IMR-90 (cell line): ENCODE measurements around the gene CNNM3. TPM values are rescaled to one million over a fixed set of nuclear protein-coding genes. Genes with fewer than 3 reads are reported as not detected.
A peak's percentile ranks its signal among the peaks of the same experiment; 100 is the strongest.

ENCODE experiments used
- ATAC-seq: fragments of 200-7000 bp; cut with Tn5 transposase; 2 replicates; pipeline ENCODE4 v1.9.1; 2020; ENCODE audit warnings: low read depth, mild to moderate bottlenecking, moderate library complexity
- BruUV-seq: library from RNA; stranded (reverse); fragments of 400-500 nt; replicated peaks from 2 replicates; lab custom pipeline; 2021; lab: Mats Ljungman, UMichigan
- CTCF ChIA-PET: fragments of 300-600 bp; formaldehyde crosslinking; extraction: SDS; loops from one replicate; lab custom pipeline; 2021; ENCODE audit warnings: antibody characterized with exemption; lab: Yijun Ruan, JAX
- POLR2A ChIA-PET: fragments of 300-600 bp; sonication (Branson Sonifier 250); formaldehyde crosslinking; loops from one replicate; lab custom pipeline; 2022; ENCODE audit warnings: antibody characterized with exemption; ENCODE audit not compliant: unreplicated experiment; lab: Charles Lee
- DNase-seq: peaks from one replicate; pipeline ENCODE4 v3.0.0; 2013
- H2AFZ ChIP-seq: replicated peaks from 2 replicates; pipeline ENCODE3; 2013; ENCODE audit warnings: low read length, mild to moderate bottlenecking; ENCODE audit not compliant: poor library complexity
- H2AK5ac ChIP-seq: 2 replicates; pipeline ENCODE4 v1.6.1; 2013; ENCODE audit warnings: low read depth, low read length, inconsistent platforms
- H2AK9ac ChIP-seq: replicated peaks from 2 replicates; pipeline ENCODE3; 2013; ENCODE audit warnings: mild to moderate bottlenecking, low read depth, low read length, moderate library complexity; ENCODE audit not compliant: poor library complexity
- H2BK120ac ChIP-seq: 2 replicates; pipeline ENCODE4 v1.6.1; 2013; ENCODE audit warnings: low read depth, low read length, inconsistent platforms
- H2BK15ac ChIP-seq: 3 replicates; pipeline ENCODE4 v1.6.1; 2013; ENCODE audit warnings: low read depth, low read length, inconsistent platforms
- H2BK20ac ChIP-seq: 2 replicates; pipeline ENCODE4 v1.6.1; 2013; ENCODE audit warnings: low read depth, mild to moderate bottlenecking, inconsistent platforms, low read length, moderate library complexity
- H2BK5ac ChIP-seq: 2 replicates; pipeline ENCODE4 v1.6.1; 2013; ENCODE audit warnings: mild to moderate bottlenecking, low read depth, low read length, inconsistent platforms; ENCODE audit not compliant: poor library complexity, severe bottlenecking
- H3K14ac ChIP-seq: replicated peaks from 2 replicates; pipeline ENCODE4 v1.6.1; 2013; ENCODE audit warnings: low read depth, low read length, inconsistent platforms
- H3K18ac ChIP-seq: 2 replicates; pipeline ENCODE4 v1.6.1; 2013; ENCODE audit warnings: low read depth, low read length, control low read depth
- H3K23ac ChIP-seq: 2 replicates; pipeline ENCODE4 v1.6.1; 2013; ENCODE audit warnings: low read depth, low read length, inconsistent platforms
- H3K27ac ChIP-seq: 2 replicates; pipeline ENCODE4 v1.5.1; 2013; ENCODE audit warnings: mild to moderate bottlenecking, control low read depth, low read length; ENCODE audit not compliant: insufficient read depth
- H3K27me3 ChIP-seq: 2 replicates; pipeline ENCODE4 v1.6.1; 2013; ENCODE audit warnings: low read length; ENCODE audit not compliant: control insufficient read depth, insufficient read depth
- H3K36me3 ChIP-seq: 2 replicates; pipeline ENCODE4 v1.6.1; 2013; ENCODE audit warnings: low read length, mixed read lengths; ENCODE audit not compliant: control insufficient read depth, insufficient read depth
- H3K4ac ChIP-seq: 2 replicates; pipeline ENCODE4 v1.6.1; 2013; ENCODE audit warnings: low read depth, low read length, inconsistent platforms
- H3K4me1 ChIP-seq: 2 replicates; pipeline ENCODE4 v1.6.1; 2013; ENCODE audit warnings: low read length, mixed read lengths; ENCODE audit not compliant: control insufficient read depth, insufficient read depth
- H3K4me2 ChIP-seq: 2 replicates; pipeline ENCODE4 v1.6.1; 2013; ENCODE audit warnings: low read depth, mild to moderate bottlenecking, control low read depth, low read length, moderate library complexity
- H3K4me3 ChIP-seq: 2 replicates; pipeline ENCODE4 v1.5.1; 2013; ENCODE audit warnings: low read depth, mild to moderate bottlenecking, control low read depth, low read length, moderate library complexity; ENCODE audit not compliant: insufficient read depth
- H3K56ac ChIP-seq: 2 replicates; pipeline ENCODE4 v1.6.1; 2013; ENCODE audit warnings: low read length, inconsistent platforms; ENCODE audit not compliant: insufficient read depth; ENCODE audit errors: extremely low read depth
- H3K79me1 ChIP-seq, 2 experiments: 2 replicates each; pipeline ENCODE4 v1.6.1; 2013; ENCODE audit warnings: low read length in 2 of 2, inconsistent platforms in 1 of 2, low read depth in 1 of 2
- H3K9ac ChIP-seq: 2 replicates; pipeline ENCODE4 v1.6.1; 2013; ENCODE audit warnings: low read depth, low read length, control low read depth
- H3K9me1 ChIP-seq: 2 replicates; pipeline ENCODE4 v1.6.1; 2013; ENCODE audit warnings: low read length, inconsistent platforms; ENCODE audit not compliant: insufficient read depth
- H3K9me3 ChIP-seq: 2 replicates; pipeline ENCODE4 v1.6.1; 2013; ENCODE audit warnings: low read length; ENCODE audit not compliant: control insufficient read depth, insufficient read depth
- H4K20me1 ChIP-seq: 2 replicates; pipeline ENCODE4 v1.6.1; 2013; ENCODE audit warnings: low read length, inconsistent platforms; ENCODE audit not compliant: insufficient read depth
- H4K5ac ChIP-seq: 2 replicates; pipeline ENCODE4 v1.6.1; 2013; ENCODE audit warnings: mild to moderate bottlenecking, low read depth, low read length, control low read depth
- H4K8ac ChIP-seq, 2 experiments: 2 replicates each; pipeline ENCODE4 v1.6.1; 2013; ENCODE audit warnings: low read depth in 2 of 2, low read length in 2 of 2, control low read depth in 1 of 2, inconsistent platforms in 1 of 2
- H4K91ac ChIP-seq: 2 replicates; pipeline ENCODE4 v1.6.1; 2013; ENCODE audit warnings: low read depth, low read length, inconsistent platforms; ENCODE audit not compliant: insufficient read depth
- CEBPB ChIP-seq: IDR thresholded peaks from 2 replicates; pipeline ENCODE4 v1.6.1; 2012; ENCODE audit warnings: low read depth, low read length, improper control_type of control experiment
- MXI1 ChIP-seq: IDR thresholded peaks from 2 replicates; pipeline ENCODE4 v1.6.1; 2012; ENCODE audit warnings: low read depth, mild to moderate bottlenecking, low read length, moderate library complexity, borderline replicate concordance
- WGBS, 2 experiments: methylation state at CpG; one replicate each; pipeline versions ENCODE4 v1.1.5 to v1.1.7; 2013; ENCODE audit warnings: missing lambda C conversion rate in 2 of 2; ENCODE audit not compliant: insufficient read length in 1 of 2; ENCODE audit errors: extremely low coverage in 2 of 2; 5-methylcytosine and 5-hydroxymethylcytosine counted together
- dilution Hi-C: fragments of 300-500 bp; cut with HindIII; formaldehyde crosslinking; loops from one replicate; pipeline ENCODE4 v1.14.3; 2018; ENCODE audit warnings: low sequenced_read_pairs; ENCODE audit not compliant: unreplicated experiment
- in situ Hi-C: fragments of 300-500 bp; cut with MboI; formaldehyde crosslinking; loops from 3 replicates; pipeline ENCODE4 v1.14.3; 2019; ENCODE audit warnings: low sequenced_read_pairs, inconsistent platforms, mixed read lengths
- intact Hi-C: fragments of 100-400 bp; cut with micrococcal nuclease; formaldehyde crosslinking; loops from 2 replicates; pipeline ENCODE4 v1.10.0; 2022
- polyA plus RNA-seq, 3 experiments: library from polyadenylated mRNA; depleted of rRNA; stranded (reverse); fragments of >200 nt; gene quantifications; 2 replicates each; pipeline ENCODE4 v1.2.3, GENCODE V29; 2012; ENCODE audit warnings: low replicate concordance in 1 of 3
- total RNA-seq: library from RNA; depleted of rRNA; stranded (reverse); fragments of >200 nt; gene quantifications from 2 replicates; pipeline ENCODE4 v1.2.3, GENCODE V29; 2012

The CNNM3 gene
- total and polyA plus RNA-seq, 2 of the 4 experiments (the other 2 are of a cell fraction): 2.3 to 6.1 TPM

DNA sequence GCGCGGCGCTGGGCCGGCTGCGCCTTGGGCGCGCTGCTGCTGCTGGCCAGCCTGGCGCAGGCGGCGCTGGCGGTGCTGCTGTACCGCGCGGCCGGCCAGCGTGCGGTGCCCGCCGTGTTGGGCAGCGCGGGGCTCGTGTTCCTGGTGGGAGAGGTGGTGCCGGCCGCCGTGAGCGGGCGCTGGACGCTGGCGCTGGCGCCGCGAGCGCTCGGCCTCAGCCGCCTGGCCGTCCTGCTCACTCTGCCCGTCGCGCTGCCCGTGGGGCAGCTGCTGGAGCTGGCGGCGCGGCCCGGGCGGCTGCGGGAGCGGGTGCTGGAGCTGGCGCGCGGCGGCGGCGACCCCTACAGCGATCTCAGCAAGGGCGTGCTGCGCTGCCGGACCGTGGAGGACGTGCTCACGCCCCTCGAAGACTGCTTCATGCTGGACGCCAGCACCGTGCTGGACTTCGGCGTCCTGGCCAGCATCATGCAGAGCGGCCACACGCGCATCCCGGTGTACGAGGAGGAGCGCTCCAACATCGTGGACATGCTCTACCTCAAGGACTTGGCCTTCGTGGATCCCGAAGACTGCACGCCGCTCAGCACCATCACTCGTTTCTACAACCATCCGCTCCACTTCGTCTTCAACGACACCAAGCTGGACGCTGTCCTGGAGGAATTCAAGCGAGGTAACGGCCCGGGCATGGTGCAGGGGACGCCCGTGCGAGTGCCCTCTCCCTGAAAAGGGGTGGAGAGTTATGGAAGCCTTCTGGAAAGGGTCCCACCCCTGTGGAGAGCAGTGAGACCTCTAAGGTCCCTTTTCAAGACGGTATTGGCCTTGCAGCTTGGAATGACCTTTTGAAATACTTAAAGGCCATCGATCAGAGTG is 1.0 kb downstream of the CNNM3 start:
- Histone ChIP-seq H3K79me1 (peaks cover 17 to 36% of the 10 kb centered on the region in 2 experiments), H3K23ac (peak overlapping the region; percentile 98), H3K4ac (no peak overlapping the region), H2BK5ac (no peak overlapping the region), H4K5ac (no peak overlapping the region), H3K18ac (no peak overlapping the region), H3K9ac (peak overlapping the region; percentile 15; the same call in 1 of the 2 replicates), H3K4me1 (peaks cover 8% of the 10 kb centered on the region), H3K4me2 (peak overlapping the region; percentile 99), H2AK9ac (peak overlapping the region; percentile 93), H4K91ac (peak overlapping the region; percentile 14; the same call in 1 of the 2 replicates), H2AFZ (peak overlapping the region; percentile 99), H4K20me1 (peaks cover 40% of the 10 kb centered on the region), H2AK5ac (peak overlapping the region; percentile 70; the same call in 1 of the 2 replicates), H2BK20ac (no peak overlapping the region), H2BK120ac (no peak overlapping the region), H3K36me3 (peaks cover 3% of the 10 kb centered on the region; the same call in 1 of the 2 replicates), H3K27ac (no peak overlapping the region; the same call in 1 of the 2 replicates), H3K9me3 (no peaks in the 10 kb centered on the region), H3K14ac (0 out of 2 replicates have a peak overlapping the region, but pooled peaks have one; percentile 59), H4K8ac (no peak overlapping the region), H3K27me3 (no peaks in the 10 kb centered on the region), H2BK15ac (no peak overlapping the region), H3K4me3 (peak overlapping the region; percentile 69), H3K9me1 (peaks cover 9% of the 10 kb centered on the region), H3K56ac (no peak overlapping the region)
- DNase-seq: peak; percentile 27
- dilution Hi-C loops (no loop called here), intact Hi-C loops (loop anchor here (1.0 kb wide), 1 partner anchor 143 kb away; no protein-coding TSS in a partner anchor), in situ Hi-C loops (no loop called here)
- ChIA-PET POLR2A (no interaction called here), CTCF (interaction anchor here (0.7 kb wide), 1 partner anchor 501 kb away, joined by 4 read pairs; no protein-coding TSS in a partner anchor)
- 2% methylated on average over 36 of the region's 89 CpGs; no CpG with 5 or more reads in 1 of the 2 experiments for WGBS, 2 experiments
- TF ChIP-seq MXI1: peak; percentile 31; the same call in 1 of the 2 replicates
- TF ChIP-seq CEBPB: no peak
- ATAC-seq: peak; percentile 2
- no TSS peak for BruUV-seq
